T1000 (cell line): ENCODE results near the gene TMED10.
"Not testable (repeated sequence)": the region's sequence is repeated elsewhere in the genome, so short reads cannot be mapped to it uniquely, and the experiment has no call there.

Source experiments
- DNase-seq: peaks from one replicate; lab custom pipeline; 2025; ENCODE audit warnings: mixed read lengths; lab: John Stamatoyannopoulos, UW

TMED10 gene

GRCh38 chr14:75127474-75127820 lies 49.0 kb downstream of the TMED10 start:
- DNase-seq = not testable (repeated sequence)

GRCh38 chr14:75126679-75127473 lies 49.5 kb downstream of the TMED10 start, which contains the start of gene NEK9:
NEK9 (minus strand) TSS chr14:75127048; CDS start chr14:75126921, 127 bp downstream.
- peak; percentile 75 for DNase-seq

GRCh38 chr14:75126121-75126544 lies 50.3 kb downstream of the TMED10 start:
- no peak for DNase-seq

- no peak for DNase-seq
These were observed 50.8 kb downstream of the TMED10 start for GRCh38 chr14:75125617-75126016.

GRCh38 chr14:75123991-75124390 lies 52.4 kb downstream of the TMED10 start:
- peak; percentile 7 for DNase-seq

- DNase-seq = no peak
These were observed 54.9 kb downstream of the TMED10 start for GRCh38 chr14:75121552-75121951.

- DNase-seq = no peak
These were observed 55.7 kb downstream of the TMED10 start for GRCh38 chr14:75120541-75121291.

GRCh38 chr14:75119056-75119455 lies 57.4 kb downstream of the TMED10 start:
- DNase-seq = no peak

GRCh38 chr14:75113932-75114539 lies 62.4 kb downstream of the TMED10 start:
- no peak for DNase-seq

- no peak for DNase-seq
These were observed 66.5 kb downstream of the TMED10 start for GRCh38 chr14:75109877-75110276.

- DNase-seq = no peak
These were observed 69.2 kb downstream of the TMED10 start for GRCh38 chr14:75107186-75107585.

- DNase-seq = no peak
These were observed 74.9 kb downstream of the TMED10 start for GRCh38 chr14:75101491-75101890.

GRCh38 chr14:75098682-75099081 lies 77.7 kb downstream of the TMED10 start:
- DNase-seq = no peak

- no peak for DNase-seq
These were observed 78.2 kb downstream of the TMED10 start for GRCh38 chr14:75098212-75098611.

- DNase-seq = no peak
These were observed 79.5 kb downstream of the TMED10 start for GRCh38 chr14:75096959-75097358.

GRCh38 chr14:75095690-75096089 lies 80.7 kb downstream of the TMED10 start:
- no peak for DNase-seq

GRCh38 chr14:75094896-75095295 lies 81.5 kb downstream of the TMED10 start:
- no peak for DNase-seq

GRCh38 chr14:75092698-75093097 lies 83.7 kb downstream of the TMED10 start:
- no peak for DNase-seq

GRCh38 chr14:75091251-75091650 lies 85.2 kb downstream of the TMED10 start:
- DNase-seq = no peak

GRCh38 chr14:75090353-75090752 lies 86.1 kb downstream of the TMED10 start:
- no peak for DNase-seq

GRCh38 chr14:75088566-75089373 lies 87.6 kb downstream of the TMED10 start:
- DNase-seq = peak; percentile 25

GRCh38 chr14:75088153-75088552 lies 88.3 kb downstream of the TMED10 start:
- no peak for DNase-seq
